Measurements from ENCODE around the gene WSB1. TPM values are rescaled to one million over a fixed set of nuclear protein-coding genes. Genes with fewer than 3 reads are reported as not detected.

The WSB1 gene
- polyA plus RNA-seq, 1 of the 3 experiments (the other 2 are of a cell fraction): 261 TPM

DNA sequence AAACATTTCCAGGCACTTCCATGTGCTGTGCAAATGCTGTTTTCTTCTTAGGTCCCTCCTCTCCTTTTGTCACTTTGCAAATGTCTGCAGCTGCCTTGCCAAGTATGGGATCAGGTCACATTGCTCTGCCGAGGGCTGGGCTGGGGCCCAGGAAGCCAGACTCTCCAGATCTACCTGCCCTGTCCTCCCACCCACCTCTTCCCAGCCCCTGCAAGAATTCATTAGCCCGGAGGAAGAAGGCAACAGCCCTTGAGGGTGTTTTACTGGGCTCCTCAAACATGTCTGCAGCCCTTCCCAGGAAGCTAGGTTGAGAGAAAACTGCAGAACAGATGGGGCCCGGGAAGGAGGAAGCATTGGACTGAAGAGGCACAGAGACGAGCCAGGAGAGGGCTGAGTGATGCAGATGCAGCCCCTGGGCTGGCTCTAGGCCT, 47.1 kb downstream of the WSB1 start:
- Histone ChIP-seq H3K79me2 (ENCODE audit: insufficient read depth) (no peaks in the 10 kb centered on the region), H3K4me1 (ENCODE audit: control insufficient read depth in 1 of 2, insufficient read depth in 2 of 2, low read depth in 1 of 2, low read length in 1 of 2) (peaks cover 3 to 6% of the 10 kb centered on the region in 2 experiments; a peak in 2 of 4 replicates), H3K9me3 (no peaks in the 10 kb centered on the region), H3K4me3 (ENCODE audit: low read depth in 2 of 2, low read length in 1 of 2) (no peak overlapping the region), H3K27ac (ENCODE audit: low read depth in 2 of 2, low read length in 1 of 2) (no peak overlapping the region), H3K27me3 (ENCODE audit: insufficient read depth) (no peaks in the 10 kb centered on the region), H3K9ac (no peak overlapping the region), H3K4me2 (no peak overlapping the region), H4K20me1 (ENCODE audit: insufficient read depth) (no peaks in the 10 kb centered on the region), H3K36me3 (replicated peaks in 1 of 2; ENCODE audit: control insufficient read depth in 1 of 2, insufficient read depth in 2 of 2, low read length in 1 of 2) (no peaks in the 10 kb centered on the region), H3F3A (replicated peaks; ENCODE audit: insufficient read depth) (no peaks in the 10 kb centered on the region), H3K9me2 (no peaks in the 10 kb centered on the region), H2AFZ (ENCODE audit: low read depth) (no peak overlapping the region)
- 86% methylated on average over 4 of the region's 4 CpGs for WGBS (ENCODE audit: low lambda C conversion rate)
- no peak for TF ChIP-seq RAD21 (IDR thresholded peaks at IDR 0.05; ENCODE audit: low read length)
- no peak for TF ChIP-seq TCF12 (IDR thresholded peaks at IDR 0.05)
- no peak for TF ChIP-seq MEF2A (IDR thresholded peaks at IDR 0.05; ENCODE audit: borderline replicate concordance, low read depth)
- TF ChIP-seq RCOR1 (IDR thresholded peaks at IDR 0.05; ENCODE audit: low read length): no peak
- TF ChIP-seq, protein P1, sequence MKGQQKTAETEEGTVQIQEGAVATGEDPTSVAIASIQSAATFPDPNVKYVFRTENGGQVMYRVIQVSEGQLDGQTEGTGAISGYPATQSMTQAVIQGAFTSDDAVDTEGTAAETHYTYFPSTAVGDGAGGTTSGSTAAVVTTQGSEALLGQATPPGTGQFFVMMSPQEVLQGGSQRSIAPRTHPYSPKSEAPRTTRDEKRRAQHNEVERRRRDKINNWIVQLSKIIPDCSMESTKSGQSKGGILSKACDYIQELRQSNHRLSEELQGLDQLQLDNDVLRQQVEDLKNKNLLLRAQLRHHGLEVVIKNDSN (IDR thresholded peaks at IDR 0.05; ENCODE audit: borderline replicate concordance, low read depth): no peak
- ChIA-PET CTCF (interaction anchor here (0.9 to 4.8 kb wide), 8 partner anchors 8 to 311 kb away, joined by 3 to 22 read pairs (median 4); no protein-coding TSS in a partner anchor), POLR2A (interaction anchor here (0.7 kb wide), 1 partner anchor 257 kb away, joined by 3 read pairs; no protein-coding TSS in a partner anchor)
- no peak for DNase-seq

DNA sequence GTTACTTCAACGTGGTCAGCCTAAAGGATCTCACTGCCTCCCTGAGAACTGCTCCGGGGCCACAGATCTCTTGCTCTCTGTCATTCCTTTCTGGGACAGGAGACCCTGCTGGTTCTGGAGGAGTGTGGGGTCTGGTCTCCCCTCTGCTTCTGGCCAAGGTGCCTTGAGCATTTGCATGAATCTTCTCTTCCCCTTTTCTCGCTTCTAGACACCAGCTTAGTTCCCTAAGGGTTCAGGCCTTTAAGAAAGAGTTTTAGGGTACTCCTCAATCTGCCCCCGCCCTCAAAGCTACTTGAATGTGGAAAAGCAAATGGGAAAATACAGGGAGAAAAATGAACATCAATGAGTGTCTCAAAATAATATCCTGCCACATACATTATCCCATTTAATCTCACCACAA, 48.1 kb downstream of the WSB1 start:
- Histone ChIP-seq H3K27ac (ENCODE audit: low read depth in 2 of 2, low read length in 1 of 2) (no peak overlapping the region), H3K4me3 (ENCODE audit: low read depth in 2 of 2, low read length in 1 of 2) (no peak overlapping the region), H3K9me2 (no peaks in the 10 kb centered on the region), H3K4me1 (ENCODE audit: control insufficient read depth in 1 of 2, insufficient read depth in 2 of 2, low read depth in 1 of 2, low read length in 1 of 2) (peaks cover 3 to 6% of the 10 kb centered on the region in 2 experiments; a peak in 2 of 4 replicates), H3K36me3 (replicated peaks in 1 of 2; ENCODE audit: control insufficient read depth in 1 of 2, insufficient read depth in 2 of 2, low read length in 1 of 2) (no peaks in the 10 kb centered on the region), H3K9me3 (no peaks in the 10 kb centered on the region), H4K20me1 (ENCODE audit: insufficient read depth) (no peaks in the 10 kb centered on the region), H2AFZ (ENCODE audit: low read depth) (no peak overlapping the region), H3K79me2 (ENCODE audit: insufficient read depth) (no peaks in the 10 kb centered on the region), H3K9ac (no peak overlapping the region), H3K4me2 (no peak overlapping the region), H3F3A (replicated peaks; ENCODE audit: insufficient read depth) (no peaks in the 10 kb centered on the region), H3K27me3 (ENCODE audit: insufficient read depth) (no peaks in the 10 kb centered on the region)
- no peak for TF ChIP-seq SIN3A (IDR thresholded peaks at IDR 0.05; ENCODE audit: borderline replicate concordance, low read depth, low read length)
- TF ChIP-seq RFX5 (IDR thresholded peaks at IDR 0.05; ENCODE audit: low read length): no peak
- TF ChIP-seq, protein P2, sequence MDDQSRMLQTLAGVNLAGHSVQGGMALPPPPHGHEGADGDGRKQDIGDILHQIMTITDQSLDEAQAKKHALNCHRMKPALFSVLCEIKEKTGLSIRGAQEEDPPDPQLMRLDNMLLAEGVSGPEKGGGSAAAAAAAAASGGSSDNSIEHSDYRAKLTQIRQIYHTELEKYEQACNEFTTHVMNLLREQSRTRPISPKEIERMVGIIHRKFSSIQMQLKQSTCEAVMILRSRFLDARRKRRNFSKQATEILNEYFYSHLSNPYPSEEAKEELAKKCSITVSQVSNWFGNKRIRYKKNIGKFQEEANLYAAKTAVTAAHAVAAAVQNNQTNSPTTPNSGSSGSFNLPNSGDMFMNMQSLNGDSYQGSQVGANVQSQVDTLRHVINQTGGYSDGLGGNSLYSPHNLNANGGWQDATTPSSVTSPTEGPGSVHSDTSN (IDR thresholded peaks at IDR 0.05): no peak
- no peak for TF ChIP-seq CHD2 (IDR thresholded peaks at IDR 0.05; ENCODE audit: low read length, partially characterized antibody)
- no peak for TF ChIP-seq RAD21 (IDR thresholded peaks at IDR 0.05; ENCODE audit: low read length)
- 73% methylated on average over 3 of the region's 4 CpGs for WGBS (ENCODE audit: low lambda C conversion rate)
- no peak for DNase-seq
- CTCF ChIA-PET: interaction anchor here (0.8 to 4.8 kb wide), 4 partner anchors 9 to 258 kb away, joined by 3 to 22 read pairs (median 4); no protein-coding TSS in a partner anchor
- POLR2A ChIA-PET: no interaction called here

DNA sequence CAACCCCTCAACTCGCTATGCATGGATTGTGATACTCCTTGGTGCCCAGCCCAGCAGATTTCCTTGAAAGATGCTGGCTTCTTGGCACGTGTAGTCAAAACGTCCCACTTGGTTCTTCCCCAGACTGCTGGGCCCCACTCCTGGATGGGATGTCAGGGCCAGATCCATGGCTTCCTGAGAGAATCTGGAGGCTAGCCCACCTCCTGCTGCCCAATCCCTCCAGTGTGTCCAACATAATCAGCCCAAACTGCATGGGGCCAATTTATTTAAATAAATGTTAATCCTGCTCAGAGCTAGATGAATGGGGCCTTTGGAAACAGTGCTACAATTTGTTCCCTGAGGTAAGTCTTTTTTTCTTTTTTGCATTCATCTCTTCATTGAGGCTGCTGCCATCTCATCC, 49.4 kb downstream of the WSB1 start:
- no peak overlapping the region for H3K4me3 ChIP-seq (ENCODE audit: low read depth in 2 of 2, low read length in 1 of 2)
- no peaks in the 10 kb centered on the region for H3K27me3 ChIP-seq (ENCODE audit: insufficient read depth)
- peaks cover 3 to 6% of the 10 kb centered on the region in 2 experiments; a peak in 2 of 4 replicates for H3K4me1 ChIP-seq (ENCODE audit: control insufficient read depth in 1 of 2, insufficient read depth in 2 of 2, low read depth in 1 of 2, low read length in 1 of 2)
- H3K9ac ChIP-seq: no peak overlapping the region
- ChIA-PET CTCF (interaction anchor here (0.5 to 4.8 kb wide), 6 partner anchors 10 to 260 kb away, joined by 3 to 22 read pairs (median 4); partner anchors contain the start of gene KSR1), POLR2A (interaction anchor here (1.0 kb wide), 1 partner anchor 9 kb away, joined by 4 read pairs; no protein-coding TSS in a partner anchor)
- no peaks in the 10 kb centered on the region for H3K9me3 ChIP-seq
- H3K4me2 ChIP-seq: no peak overlapping the region
- no peaks in the 10 kb centered on the region for H4K20me1 ChIP-seq (ENCODE audit: insufficient read depth)
- H3K36me3 ChIP-seq (replicated peaks in 1 of 2; ENCODE audit: control insufficient read depth in 1 of 2, insufficient read depth in 2 of 2, low read length in 1 of 2): no peaks in the 10 kb centered on the region
- no peak for DNase-seq
- no peak overlapping the region for H3K27ac ChIP-seq (ENCODE audit: low read depth in 2 of 2, low read length in 1 of 2)
- H2AFZ ChIP-seq (ENCODE audit: low read depth): no peak overlapping the region
- H3F3A ChIP-seq (replicated peaks; ENCODE audit: insufficient read depth): no peaks in the 10 kb centered on the region
- no peaks in the 10 kb centered on the region for H3K79me2 ChIP-seq (ENCODE audit: insufficient read depth)
- 82% methylated on average over 3 of the region's 3 CpGs for WGBS (ENCODE audit: low lambda C conversion rate)
- H3K9me2 ChIP-seq: no peaks in the 10 kb centered on the region
- TF ChIP-seq GABPA (IDR thresholded peaks at IDR 0.05; ENCODE audit: low read depth): no peak
- no peak for TF ChIP-seq YY1 (IDR thresholded peaks at IDR 0.05; ENCODE audit: low read depth)
- no peak for TF ChIP-seq RCOR1 (IDR thresholded peaks at IDR 0.05; ENCODE audit: low read length)
- TF ChIP-seq MEF2A (IDR thresholded peaks at IDR 0.05; ENCODE audit: borderline replicate concordance, low read depth): no peak
- TF ChIP-seq, protein P3, sequence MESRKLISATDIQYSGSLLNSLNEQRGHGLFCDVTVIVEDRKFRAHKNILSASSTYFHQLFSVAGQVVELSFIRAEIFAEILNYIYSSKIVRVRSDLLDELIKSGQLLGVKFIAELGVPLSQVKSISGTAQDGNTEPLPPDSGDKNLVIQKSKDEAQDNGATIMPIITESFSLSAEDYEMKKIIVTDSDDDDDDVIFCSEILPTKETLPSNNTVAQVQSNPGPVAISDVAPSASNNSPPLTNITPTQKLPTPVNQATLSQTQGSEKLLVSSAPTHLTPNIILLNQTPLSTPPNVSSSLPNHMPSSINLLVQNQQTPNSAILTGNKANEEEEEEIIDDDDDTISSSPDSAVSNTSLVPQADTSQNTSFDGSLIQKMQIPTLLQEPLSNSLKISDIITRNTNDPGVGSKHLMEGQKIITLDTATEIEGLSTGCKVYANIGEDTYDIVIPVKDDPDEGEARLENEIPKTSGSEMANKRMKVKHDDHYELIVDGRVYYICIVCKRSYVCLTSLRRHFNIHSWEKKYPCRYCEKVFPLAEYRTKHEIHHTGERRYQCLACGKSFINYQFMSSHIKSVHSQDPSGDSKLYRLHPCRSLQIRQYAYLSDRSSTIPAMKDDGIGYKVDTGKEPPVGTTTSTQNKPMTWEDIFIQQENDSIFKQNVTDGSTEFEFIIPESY (IDR thresholded peaks at IDR 0.05; ENCODE audit: borderline replicate concordance, low read depth): no peak
- no peak for TF ChIP-seq FOXJ3 (CRISPR knock-in tag; IDR thresholded peaks at IDR 0.05)
- TF ChIP-seq, protein P4, sequence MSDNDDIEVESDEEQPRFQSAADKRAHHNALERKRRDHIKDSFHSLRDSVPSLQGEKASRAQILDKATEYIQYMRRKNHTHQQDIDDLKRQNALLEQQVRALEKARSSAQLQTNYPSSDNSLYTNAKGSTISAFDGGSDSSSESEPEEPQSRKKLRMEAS (IDR thresholded peaks at IDR 0.05; ENCODE audit: low read depth): no peak
- TF ChIP-seq MXI1 (IDR thresholded peaks at IDR 0.05; ENCODE audit: low read depth, low read length): no peak
- TF ChIP-seq, protein P2 (IDR thresholded peaks at IDR 0.05): no peak
- no peak for TF ChIP-seq EP300 (IDR thresholded peaks at IDR 0.05; ENCODE audit: borderline replicate concordance in 1 of 2, low read depth in 1 of 2, low read length in 1 of 2)
